ENCODE data around the gene CLDND2. TPM values are rescaled to one million over a fixed set of nuclear protein-coding genes. Genes with fewer than 3 reads are reported as not detected.

CLDND2 gene
- total and polyA plus RNA-seq, 10 of the 15 experiments (the other 5 are each of a cell fraction or from before 2014, with no cell fraction given) = 0.24 to 7.1 (median 1.8) TPM; not detected in 1

DNA sequence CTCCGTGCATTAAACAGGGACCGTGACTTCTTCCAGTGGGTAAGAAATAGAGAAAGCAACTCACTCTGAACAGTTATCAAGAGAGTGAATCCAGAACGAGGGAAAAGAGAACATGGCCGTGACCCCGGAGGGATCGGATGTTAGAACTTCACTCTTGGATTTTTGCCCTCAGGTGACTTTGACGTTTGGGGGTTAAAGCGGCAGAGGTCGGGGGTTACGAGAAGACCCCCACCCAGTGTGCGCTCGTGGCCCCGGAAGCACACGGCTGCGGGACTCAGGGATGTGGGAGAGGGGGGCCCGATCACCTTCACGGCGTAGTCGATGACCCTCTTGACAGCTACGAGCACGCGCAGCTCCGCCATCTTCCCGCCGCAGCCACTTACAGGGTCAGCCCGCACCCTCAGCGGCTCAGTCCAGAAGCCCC, 2.8 kb downstream of the CLDND2 start, which contains the start of gene ETFB:
Gene ETFB, minus strand, starts transcription at position 424 of the 424 bp plus-strand sequence. Its CDS starts 62 bp downstream, at position 362.
- Histone ChIP-seq H3K4me2 (ENCODE audit: control insufficient read depth, insufficient read depth) (peak within 1 kb of the TSS; percentile 94), H3K79me2 (ENCODE audit: control insufficient read depth, insufficient read depth, low read length) (peaks cover 18% of the 10 kb centered on the region), H3K4me1 (ENCODE audit: control insufficient read depth, insufficient read depth, low read length) (peaks cover 9% of the 10 kb centered on the region), H3K27ac (ENCODE audit: control insufficient read depth, insufficient read depth) (peak within 1 kb of the TSS; percentile 92), H4K20me1 (ENCODE audit: control insufficient read depth, insufficient read depth) (no peaks in the 10 kb centered on the region), H3K9me3 (replicated peaks; ENCODE audit: control insufficient read depth, insufficient read depth, low read length) (no peaks in the 10 kb centered on the region), H3K4me3 (peak within 1 kb of the TSS; percentile 85), H3K27me3 (replicated peaks in 1 of 2; ENCODE audit: control insufficient read depth in 2 of 2, insufficient read depth in 2 of 2, low read length in 1 of 2) (no peaks in the 10 kb centered on the region), H3K9ac (ENCODE audit: control insufficient read depth, insufficient read depth, low read length) (peak within 1 kb of the TSS; percentile 92), H2AFZ (ENCODE audit: control insufficient read depth, low read depth, low read length) (peak within 1 kb of the TSS; percentile 76), H3K36me3 (ENCODE audit: control insufficient read depth in 2 of 2, insufficient read depth in 2 of 2, low read length in 1 of 2) (no peaks in the 10 kb centered on the region)
- SMC1A ChIA-PET (ENCODE audit: uncharacterized antibody, unreplicated experiment) = interaction anchor here (0.9 to 1.4 kb wide), 5 partner anchors 14 to 42 kb away, joined by 3 to 9 read pairs (median 4); no protein-coding TSS in a partner anchor
- in situ Hi-C loops (cut with MboI) = loop anchor here (10.0 to 25.0 kb wide), 2 partner anchors 551 to 1029 kb away; partner anchors contain the start of gene KCNC3
- DNase-seq (ENCODE audit: low read depth, low spot score) = no peak
- RAD21 ChIA-PET (ENCODE audit: unreplicated experiment) = interaction anchor here (0.8 to 2.2 kb wide), 4 partner anchors 12 to 51 kb away, joined by 4 to 23 read pairs (median 8); partner anchors contain the start of gene SIGLEC10
- intact Hi-C loops (cut with micrococcal nuclease; ENCODE audit: unreplicated experiment) = loop anchor here (2.0 kb wide), 1 partner anchor 27 kb away; no protein-coding TSS in a partner anchor
- ATAC-seq = no peak
- POLR2A ChIA-PET = interaction anchor here (0.9 to 2.5 kb wide), 6 partner anchors 10 to 338 kb away, joined by 3 to 26 read pairs (median 3); no protein-coding TSS in a partner anchor
- under 1% methylated on average over 26 of the region's 27 CpGs for WGBS (ENCODE audit: insufficient coverage, insufficient replicate concordance, low lambda C conversion rate, missing lambda C conversion rate)
- TSS peak; percentile 92 for BruUV-seq (replicated peaks)
- peak; percentile 56 for FAIRE-seq
- CTCF ChIA-PET = interaction anchor here (0.9 to 1.6 kb wide), 7 partner anchors 23 to 42 kb away, joined by 3 to 15 read pairs (median 6); no protein-coding TSS in a partner anchor
- TF ChIP-seq, protein P1, sequence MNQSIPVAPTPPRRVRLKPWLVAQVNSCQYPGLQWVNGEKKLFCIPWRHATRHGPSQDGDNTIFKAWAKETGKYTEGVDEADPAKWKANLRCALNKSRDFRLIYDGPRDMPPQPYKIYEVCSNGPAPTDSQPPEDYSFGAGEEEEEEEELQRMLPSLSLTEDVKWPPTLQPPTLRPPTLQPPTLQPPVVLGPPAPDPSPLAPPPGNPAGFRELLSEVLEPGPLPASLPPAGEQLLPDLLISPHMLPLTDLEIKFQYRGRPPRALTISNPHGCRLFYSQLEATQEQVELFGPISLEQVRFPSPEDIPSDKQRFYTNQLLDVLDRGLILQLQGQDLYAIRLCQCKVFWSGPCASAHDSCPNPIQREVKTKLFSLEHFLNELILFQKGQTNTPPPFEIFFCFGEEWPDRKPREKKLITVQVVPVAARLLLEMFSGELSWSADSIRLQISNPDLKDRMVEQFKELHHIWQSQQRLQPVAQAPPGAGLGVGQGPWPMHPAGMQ (IDR thresholded peaks at IDR 0.05; ENCODE audit: borderline replicate concordance) = no peak
- no peak for TF ChIP-seq SMAD5 (IDR thresholded peaks at IDR 0.05; ENCODE audit: low read depth)
- no peak for TF ChIP-seq ZNF217 (IDR thresholded peaks at IDR 0.05)
- peak; percentile 9; the same call in 1 of the 2 replicates for TF ChIP-seq MTA2 (IDR thresholded peaks at IDR 0.05; ENCODE audit: low read depth)
- no peak for TF ChIP-seq SMAD1 (IDR thresholded peaks at IDR 0.05; ENCODE audit: low read depth, partially characterized antibody)
- TF ChIP-seq BHLHE40 (IDR thresholded peaks at IDR 0.05; ENCODE audit: borderline replicate concordance in 1 of 2, low read depth in 2 of 2, low read length in 1 of 2) = peak in 1 of 2 experiments; percentile 69; a peak in 1 of 4 replicates
- TF ChIP-seq MXI1 (IDR thresholded peaks at IDR 0.05; ENCODE audit: low read depth, low read length) = peak; percentile 65
- peak; percentile 90 for TF ChIP-seq YY1 (IDR thresholded peaks at IDR 0.05; ENCODE audit: low read depth, low read length)
- TF ChIP-seq, protein P2, sequence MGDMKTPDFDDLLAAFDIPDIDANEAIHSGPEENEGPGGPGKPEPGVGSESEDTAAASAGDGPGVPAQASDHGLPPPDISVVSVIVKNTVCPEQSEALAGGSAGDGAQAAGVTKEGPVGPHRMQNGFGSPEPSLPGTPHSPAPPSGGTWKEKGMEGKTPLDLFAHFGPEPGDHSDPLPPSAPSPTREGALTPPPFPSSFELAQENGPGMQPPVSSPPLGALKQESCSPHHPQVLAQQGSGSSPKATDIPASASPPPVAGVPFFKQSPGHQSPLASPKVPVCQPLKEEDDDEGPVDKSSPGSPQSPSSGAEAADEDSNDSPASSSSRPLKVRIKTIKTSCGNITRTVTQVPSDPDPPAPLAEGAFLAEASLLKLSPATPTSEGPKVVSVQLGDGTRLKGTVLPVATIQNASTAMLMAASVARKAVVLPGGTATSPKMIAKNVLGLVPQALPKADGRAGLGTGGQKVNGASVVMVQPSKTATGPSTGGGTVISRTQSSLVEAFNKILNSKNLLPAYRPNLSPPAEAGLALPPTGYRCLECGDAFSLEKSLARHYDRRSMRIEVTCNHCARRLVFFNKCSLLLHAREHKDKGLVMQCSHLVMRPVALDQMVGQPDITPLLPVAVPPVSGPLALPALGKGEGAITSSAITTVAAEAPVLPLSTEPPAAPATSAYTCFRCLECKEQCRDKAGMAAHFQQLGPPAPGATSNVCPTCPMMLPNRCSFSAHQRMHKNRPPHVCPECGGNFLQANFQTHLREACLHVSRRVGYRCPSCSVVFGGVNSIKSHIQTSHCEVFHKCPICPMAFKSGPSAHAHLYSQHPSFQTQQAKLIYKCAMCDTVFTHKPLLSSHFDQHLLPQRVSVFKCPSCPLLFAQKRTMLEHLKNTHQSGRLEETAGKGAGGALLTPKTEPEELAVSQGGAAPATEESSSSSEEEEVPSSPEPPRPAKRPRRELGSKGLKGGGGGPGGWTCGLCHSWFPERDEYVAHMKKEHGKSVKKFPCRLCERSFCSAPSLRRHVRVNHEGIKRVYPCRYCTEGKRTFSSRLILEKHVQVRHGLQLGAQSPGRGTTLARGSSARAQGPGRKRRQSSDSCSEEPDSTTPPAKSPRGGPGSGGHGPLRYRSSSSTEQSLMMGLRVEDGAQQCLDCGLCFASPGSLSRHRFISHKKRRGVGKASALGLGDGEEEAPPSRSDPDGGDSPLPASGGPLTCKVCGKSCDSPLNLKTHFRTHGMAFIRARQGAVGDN (IDR thresholded peaks at IDR 0.05) = peak; percentile 24; the same call in 1 of the 2 replicates
- TF ChIP-seq NR2F1 (conservative IDR thresholded peaks at IDR 0.05) = peak; percentile 84; the same call in 1 of the 2 replicates
- TF ChIP-seq, protein P3, sequence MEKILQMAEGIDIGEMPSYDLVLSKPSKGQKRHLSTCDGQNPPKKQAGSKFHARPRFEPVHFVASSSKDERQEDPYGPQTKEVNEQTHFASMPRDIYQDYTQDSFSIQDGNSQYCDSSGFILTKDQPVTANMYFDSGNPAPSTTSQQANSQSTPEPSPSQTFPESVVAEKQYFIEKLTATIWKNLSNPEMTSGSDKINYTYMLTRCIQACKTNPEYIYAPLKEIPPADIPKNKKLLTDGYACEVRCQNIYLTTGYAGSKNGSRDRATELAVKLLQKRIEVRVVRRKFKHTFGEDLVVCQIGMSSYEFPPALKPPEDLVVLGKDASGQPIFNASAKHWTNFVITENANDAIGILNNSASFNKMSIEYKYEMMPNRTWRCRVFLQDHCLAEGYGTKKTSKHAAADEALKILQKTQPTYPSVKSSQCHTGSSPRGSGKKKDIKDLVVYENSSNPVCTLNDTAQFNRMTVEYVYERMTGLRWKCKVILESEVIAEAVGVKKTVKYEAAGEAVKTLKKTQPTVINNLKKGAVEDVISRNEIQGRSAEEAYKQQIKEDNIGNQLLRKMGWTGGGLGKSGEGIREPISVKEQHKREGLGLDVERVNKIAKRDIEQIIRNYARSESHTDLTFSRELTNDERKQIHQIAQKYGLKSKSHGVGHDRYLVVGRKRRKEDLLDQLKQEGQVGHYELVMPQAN (conservative IDR thresholded peaks at IDR 0.05) = peak; percentile 44; the same call in 1 of the 2 replicates
- TF ChIP-seq POLR2A (IDR thresholded peaks at IDR 0.05; ENCODE audit: low read depth, low read length) = peak; percentile 89
- 0 out of 2 replicates have a peak, but pooled peaks have one; percentile 40 for TF ChIP-seq DPF2 (IDR thresholded peaks at IDR 0.05)
- TF ChIP-seq, protein P4, sequence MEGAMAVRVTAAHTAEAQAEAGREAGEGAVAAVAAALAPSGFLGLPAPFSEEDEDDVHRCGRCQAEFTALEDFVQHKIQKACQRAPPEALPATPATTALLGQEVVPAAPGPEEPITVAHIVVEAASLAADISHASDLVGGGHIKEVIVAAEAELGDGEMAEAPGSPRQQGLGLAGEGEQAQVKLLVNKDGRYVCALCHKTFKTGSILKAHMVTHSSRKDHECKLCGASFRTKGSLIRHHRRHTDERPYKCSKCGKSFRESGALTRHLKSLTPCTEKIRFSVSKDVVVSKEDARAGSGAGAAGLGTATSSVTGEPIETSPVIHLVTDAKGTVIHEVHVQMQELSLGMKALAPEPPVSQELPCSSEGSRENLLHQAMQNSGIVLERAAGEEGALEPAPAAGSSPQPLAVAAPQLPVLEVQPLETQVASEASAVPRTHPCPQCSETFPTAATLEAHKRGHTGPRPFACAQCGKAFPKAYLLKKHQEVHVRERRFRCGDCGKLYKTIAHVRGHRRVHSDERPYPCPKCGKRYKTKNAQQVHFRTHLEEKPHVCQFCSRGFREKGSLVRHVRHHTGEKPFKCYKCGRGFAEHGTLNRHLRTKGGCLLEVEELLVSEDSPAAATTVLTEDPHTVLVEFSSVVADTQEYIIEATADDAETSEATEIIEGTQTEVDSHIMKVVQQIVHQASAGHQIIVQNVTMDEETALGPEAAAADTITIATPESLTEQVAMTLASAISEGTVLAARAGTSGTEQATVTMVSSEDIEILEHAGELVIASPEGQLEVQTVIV (IDR thresholded peaks at IDR 0.05; ENCODE audit: borderline replicate concordance, partially characterized antibody) = no peak
